Measurements from ENCODE around the gene C19orf38. TPM values are rescaled to one million over a fixed set of nuclear protein-coding genes. Genes with fewer than 3 reads are reported as not detected.

C19orf38 gene
- total and polyA plus RNA-seq, 2 donors (not counting 3 experiments of a cell fraction or from before 2014, with no cell fraction given) = not detected

GRCh38 chr19:10839114-10840050 is 8.8 kb upstream of the C19orf38 start:
- H3K27me3 ChIP-seq (ENCODE audit: control insufficient read depth in 2 of 2, insufficient read depth in 2 of 2, low read length in 2 of 2) = no peaks in the 10 kb centered on the region
- no peaks in the 10 kb centered on the region for H3K9me3 ChIP-seq (replicated peaks; ENCODE audit: control insufficient read depth, insufficient read depth, low read length)
- no peak for TF ChIP-seq MAX (IDR thresholded peaks at IDR 0.05; ENCODE audit: insufficient read depth, insufficient read length)
- no peak for TF ChIP-seq POLR2AphosphoS5 (IDR thresholded peaks at IDR 0.05; ENCODE audit: insufficient read depth, low read depth, low read length)
- no peak for TF ChIP-seq POLR2A (IDR thresholded peaks at IDR 0.05; ENCODE audit: low read depth, low read length)
- no peak for TF ChIP-seq FOS (IDR thresholded peaks at IDR 0.05; ENCODE audit: borderline replicate concordance, insufficient read depth, low read length)
- TF ChIP-seq CTCF (IDR thresholded peaks at IDR 0.05; ENCODE audit: extremely low read depth in 1 of 2, insufficient read depth in 1 of 2, low read depth in 1 of 2, low read length in 2 of 2) = no peak
- TF ChIP-seq GATA2 (IDR thresholded peaks at IDR 0.05; ENCODE audit: insufficient read depth, insufficient read length, low read depth, low read length) = no peak
- no peak for TF ChIP-seq JUN (IDR thresholded peaks at IDR 0.05; ENCODE audit: borderline replicate concordance, insufficient read depth, insufficient read length, low read depth)
- TF ChIP-seq MYC (IDR thresholded peaks at IDR 0.05; ENCODE audit: low read depth, low read length) = no peak
- TF ChIP-seq EZH2 (IDR thresholded peaks at IDR 0.05; ENCODE audit: borderline replicate concordance, low read depth, low read length, severe bottlenecking) = no peak
- ChIA-PET POLR2A (no interaction called here), CTCF (interaction anchor here (0.6 to 2.9 kb wide), 6 partner anchors 10 to 60 kb away, joined by 3 to 19 read pairs (median 4); partner anchors contain the start of gene CARM1)
- H3K4me2 ChIP-seq (ENCODE audit: insufficient read depth, low read length) = no peak overlapping the region
- H2AFZ ChIP-seq (ENCODE audit: low read depth, low read length) = no peak overlapping the region
- H3K79me2 ChIP-seq (ENCODE audit: control insufficient read depth, insufficient read depth, low read length) = no peaks in the 10 kb centered on the region
- H3K4me1 ChIP-seq (ENCODE audit: control insufficient read depth, extremely low read depth, insufficient read depth, low read length) = peaks cover 9% of the 10 kb centered on the region
- no peaks in the 10 kb centered on the region for H3K36me3 ChIP-seq (ENCODE audit: control insufficient read depth in 2 of 2, extremely low read depth in 1 of 2, insufficient read depth in 2 of 2, low read length in 2 of 2)
- no peak overlapping the region for H3K27ac ChIP-seq (ENCODE audit: insufficient read depth, low read depth, low read length)
- DNase-seq (ENCODE audit: low read depth, low spot score) = no peak
- intact Hi-C loops (cut with micrococcal nuclease) (no loop called here), dilution Hi-C loops (cut with MboI; ENCODE audit: extremely low pct_ligation_motif_present, low sequenced_read_pairs) (no loop called here)
- H3K4me3 ChIP-seq (replicated peaks in 1 of 3; ENCODE audit: insufficient read depth in 1 of 3, low read depth in 1 of 3, low read length in 3 of 3) = no peak overlapping the region
- BruUV-seq (replicated peaks) = no TSS peak
- no peak overlapping the region for H3K9ac ChIP-seq (replicated peaks; ENCODE audit: extremely low read depth, insufficient read depth, low read length)
- no peak for FAIRE-seq
- no peaks in the 10 kb centered on the region for H4K20me1 ChIP-seq (replicated peaks; ENCODE audit: control insufficient read depth, extremely low read depth, insufficient read depth, low read length)
- H3K9me1 ChIP-seq (replicated peaks; ENCODE audit: control insufficient read depth, extremely low read depth, insufficient read depth, low read length) = no peaks in the 10 kb centered on the region

Measured in endothelial cell of umbilical vein (primary cell).